H1 (cell line): ENCODE data around the gene RANBP3L. TPM values are rescaled to one million over a fixed set of nuclear protein-coding genes. Genes with fewer than 3 reads are reported as not detected.

Source experiments
- ATF2 ChIP-seq: IDR thresholded peaks from 2 replicates; pipeline ENCODE4 v1.6.1; 2012; ENCODE audit warnings: low read length, inconsistent platforms
- BACH1 ChIP-seq: IDR thresholded peaks from 2 replicates; pipeline ENCODE4 v1.6.1; 2012; ENCODE audit warnings: low read length, improper control_type of control experiment
- BRCA1 ChIP-seq: IDR thresholded peaks from 2 replicates; pipeline ENCODE4 v1.6.1; 2012; ENCODE audit warnings: low read depth, low read length, improper control_type of control experiment
- RAD21 ChIP-seq, 2 experiments: IDR thresholded peaks in 1 of 2; conservative IDR thresholded peaks in 1 of 2; 2 replicates each; pipeline ENCODE4 v1.6.1; 2011; ENCODE audit warnings: low read depth in 2 of 2, low read length in 2 of 2, improper control_type of control experiment in 1 of 2, inconsistent platforms in 1 of 2, mild to moderate bottlenecking in 1 of 2, moderate library complexity in 1 of 2
- SP1 ChIP-seq: IDR thresholded peaks from 2 replicates; pipeline ENCODE4 v1.6.1; 2011; ENCODE audit warnings: low read depth, low read length
- TBP ChIP-seq: IDR thresholded peaks from 2 replicates; pipeline ENCODE4 v1.6.1; 2011; ENCODE audit warnings: low read depth, low read length, improper control_type of control experiment
- polyA plus RNA-seq, 7 experiments: library from polyadenylated mRNA; depleted of rRNA in 3 of 7; stranded (reverse) in 5 of 7; unstranded in 2 of 7; fragments of >200 nt in 5 of 7; fragments of 200-250 nt in 2 of 7; gene quantifications; 1 replicate in 5 of 7; 2 replicates in 1 of 7; 4 replicates in 1 of 7; pipeline versions ENCODE4 v1.2.1 to v1.2.3, GENCODE V29; 2011 to 2013; ENCODE audit warnings: missing spikeins in 2 of 7, mixed read lengths in 2 of 7
- total RNA-seq: library from RNA; stranded (reverse); fragmentation: NEBNext Ultra II Directional; extraction: Animal tissue kit (Norgen Biotek cat#: 25700); gene quantifications from 2 replicates; pipeline ENCODE4 v1.2.1, GENCODE V29; 2021
- TF ChIP-seq, protein P1 (sequence below): IDR thresholded peaks from 2 replicates; pipeline ENCODE4 v1.6.1; 2011; ENCODE audit warnings: low read depth, mild to moderate bottlenecking, low read length; ENCODE audit not compliant: insufficient read depth

The RANBP3L gene
- total and polyA plus RNA-seq, 2 of the 8 experiments (the other 6 are each of a cell fraction or from before 2014, with no cell fraction given), result not detected

DNA sequence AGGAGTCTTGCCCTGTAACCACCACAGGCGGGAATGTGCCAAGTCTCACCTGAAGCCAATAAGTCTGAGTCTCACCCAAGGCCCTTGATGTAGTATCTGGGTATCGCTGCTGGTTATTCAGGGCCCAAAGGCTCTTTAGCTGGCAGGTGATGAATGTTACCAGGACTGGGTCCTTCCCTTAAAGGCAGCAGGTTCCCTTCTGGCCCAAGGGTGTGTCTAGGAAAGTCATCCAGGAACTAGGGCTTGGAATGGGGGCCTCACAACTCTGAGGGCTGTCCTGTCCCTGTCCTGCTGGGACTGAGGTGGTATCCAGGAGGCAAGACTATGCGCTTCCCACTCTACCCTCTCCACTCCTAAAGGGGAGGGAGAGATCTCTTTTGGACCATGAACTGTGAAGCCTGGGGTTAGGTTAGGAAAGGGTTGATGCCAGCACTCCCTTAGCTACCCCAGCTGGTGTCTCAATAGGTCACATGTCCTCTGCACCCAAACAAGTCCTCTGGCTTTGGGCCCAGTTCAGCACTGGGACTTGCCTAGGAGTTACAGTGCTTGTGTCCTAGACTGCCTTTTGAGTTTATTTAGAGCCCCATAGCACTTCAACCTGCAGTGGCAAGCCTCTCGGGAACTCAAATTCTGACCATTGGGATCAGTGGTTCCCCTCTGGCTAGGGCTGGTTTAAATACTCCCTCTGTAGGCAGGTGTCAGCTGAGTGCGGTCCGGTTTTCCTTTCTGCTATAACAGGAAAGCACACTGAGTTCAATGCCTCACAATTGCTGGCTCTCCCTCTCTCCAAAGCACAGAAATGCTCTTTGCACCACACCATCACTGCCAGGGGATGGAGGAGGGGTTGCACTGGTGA is 22.5 kb upstream of the RANBP3L start (continued):
- TF ChIP-seq BRCA1 (no peak), SP1 (no peak), RAD21 (IDR thresholded peaks at IDR 0.05 in 1 of 2, conservative IDR thresholded peaks at IDR 0.05 in 1 of 2; ENCODE audit: low read depth in 2 of 2, low read length in 2 of 2) (no peak), ATF2 (no peak), BACH1 (no peak), TBP (no peak)
- TF ChIP-seq, protein P1, sequence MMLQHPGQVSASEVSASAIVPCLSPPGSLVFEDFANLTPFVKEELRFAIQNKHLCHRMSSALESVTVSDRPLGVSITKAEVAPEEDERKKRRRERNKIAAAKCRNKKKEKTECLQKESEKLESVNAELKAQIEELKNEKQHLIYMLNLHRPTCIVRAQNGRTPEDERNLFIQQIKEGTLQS, result no peak
